Caco-2 (cell line): ENCODE data around the gene SMIM27. TPM values are rescaled to one million over a fixed set of nuclear protein-coding genes. Genes with fewer than 3 reads are reported as not detected.
A peak's percentile ranks its signal among the peaks of the same experiment; 100 is the strongest.
"Not testable (repeated sequence)": the region's sequence is repeated elsewhere in the genome, so short reads cannot be mapped to it uniquely, and the experiment has no call there.

Experiments used
- BruUV-seq: library from RNA; stranded (reverse); fragments of 400-500 nt; replicated peaks from 2 replicates; lab custom pipeline; 2021; lab: Mats Ljungman, UMichigan
- CTCF ChIA-PET: fragments of 300-600 bp; sonication (Branson Sonifier 250); formaldehyde crosslinking; loops from one replicate; lab custom pipeline; 2022; ENCODE audit warnings: antibody characterized with exemption; lab: Charles Lee
- POLR2A ChIA-PET: fragments of 300-600 bp; sonication (Branson Sonifier 250); formaldehyde crosslinking; loops from one replicate; lab custom pipeline; 2022; ENCODE audit warnings: antibody characterized with exemption; lab: Charles Lee
- DNase-seq, 2 experiments: peaks; one replicate each; pipeline versions ENCODE4 v3.0.0 to v3.0.0-alpha.2; 2020 to 2022
- H3K27me3 ChIP-seq: replicated peaks from 2 replicates; pipeline ENCODE4 v1.6.0; 2011; ENCODE audit warnings: low read length; ENCODE audit not compliant: control insufficient read depth, insufficient read depth
- H3K36me3 ChIP-seq: 2 replicates; pipeline ENCODE4 v1.5.1; 2011; ENCODE audit warnings: low read length; ENCODE audit not compliant: control insufficient read depth, insufficient read depth
- H3K4me1 ChIP-seq: fragments of 250-450 bp; sonication (Bioruptor Pico); 2 replicates; pipeline ENCODE4 v1.5.1; 2020; ENCODE audit warnings: mild to moderate bottlenecking
- H3K4me3 ChIP-seq: 2 replicates; pipeline ENCODE4 v1.5.1; 2011; ENCODE audit warnings: low read depth, mild to moderate bottlenecking, control low read depth, low read length
- H3K9me3 ChIP-seq: fragments of 250-450 bp; sonication (Bioruptor Pico); 2 replicates; pipeline ENCODE4 v1.5.1; 2020; ENCODE audit warnings: mild to moderate bottlenecking, moderate library complexity
- H3K27ac Mint-ChIP-seq: one replicate; pipeline ENCODE4 v1.8.0; 2022; ENCODE audit warnings: mixed read lengths; ENCODE audit not compliant: unreplicated experiment
- H3K27me3 Mint-ChIP-seq: one replicate; pipeline ENCODE4 v1.8.0; 2022; ENCODE audit warnings: mixed read lengths; ENCODE audit not compliant: insufficient read depth, unreplicated experiment
- H3K36me3 Mint-ChIP-seq: one replicate; pipeline ENCODE4 v1.8.0; 2022; ENCODE audit warnings: mild to moderate bottlenecking, mixed read lengths; ENCODE audit not compliant: insufficient read depth, unreplicated experiment
- H3K4me1 Mint-ChIP-seq: one replicate; pipeline ENCODE4 v1.8.0; 2022; ENCODE audit warnings: low read depth, mixed read lengths; ENCODE audit not compliant: unreplicated experiment
- H3K4me3 Mint-ChIP-seq: one replicate; pipeline ENCODE4 v1.8.0; 2022; ENCODE audit warnings: mild to moderate bottlenecking, moderate library complexity, mixed read lengths; ENCODE audit not compliant: unreplicated experiment
- H3K9me3 Mint-ChIP-seq: one replicate; pipeline ENCODE4 v1.8.0; 2022; ENCODE audit warnings: mixed read lengths; ENCODE audit not compliant: unreplicated experiment
- intact Hi-C: fragments of 100-400 bp; cut with micrococcal nuclease; formaldehyde crosslinking; loops from one replicate; pipeline ENCODE4 v1.10.0; 2022; ENCODE audit not compliant: unreplicated experiment
- total RNA-seq: library from RNA; stranded (reverse); gene quantifications from 2 replicates; pipeline ENCODE4 v1.2.3, GENCODE V29; 2022
- TF ChIP-seq, protein P1 (sequence below), 2 experiments: fragments of 200-600 bp in 1 of 2; IDR thresholded peaks; 1 replicate in 1 of 2; 2 replicates in 1 of 2; pipeline versions ENCODE4 v1.5.1 to v1.8.0; 2011 to 2022; ENCODE audit warnings: antibody characterized with exemption in 1 of 2, control low read depth in 1 of 2, inconsistent platforms in 1 of 2, low read depth in 1 of 2, low read length in 1 of 2, mild to moderate bottlenecking in 1 of 2, moderate library complexity in 1 of 2; ENCODE audit not compliant: insufficient read depth in 1 of 2, severe bottlenecking in 1 of 2, unreplicated experiment in 1 of 2

The SMIM27 gene
- total RNA-seq, 1 experiment from 2014 or later: 5.3 TPM

DNA sequence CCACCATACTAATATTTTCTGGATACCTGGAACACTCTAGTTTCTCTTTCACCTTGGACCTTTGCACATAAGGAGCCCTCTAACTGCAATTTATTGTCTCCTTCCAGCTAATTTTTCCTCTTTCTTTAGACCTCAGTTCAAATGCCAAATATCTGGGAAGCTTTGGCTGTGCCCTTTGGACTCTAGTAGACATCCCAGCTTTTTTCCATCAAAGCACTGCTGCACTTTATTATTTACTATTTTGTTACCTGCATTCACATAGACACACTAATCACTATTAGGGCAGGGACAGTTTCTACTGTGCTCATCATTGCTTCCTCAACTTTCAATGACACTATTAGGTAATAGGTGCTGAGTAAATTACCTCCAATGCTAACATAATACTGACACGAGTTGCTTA is 28.2 kb upstream of the SMIM27 start:
- no peak for DNase-seq
- Histone ChIP-seq H3K9me3 (peaks cover 5% of the 10 kb centered on the region; the same call in 1 of the 2 replicates), H3K4me1 (peaks cover 19% of the 10 kb centered on the region), H3K27me3 (no peaks in the 10 kb centered on the region), H3K36me3 (no peaks in the 10 kb centered on the region), H3K4me3 (no peak overlapping the region)
- ChIA-PET CTCF (no interaction called here), POLR2A (no interaction called here)
- no peaks in the 10 kb centered on the region for H3K9me3 Mint-ChIP-seq
- H3K4me3 Mint-ChIP-seq: peak overlapping the region; percentile 4
- peaks cover 28% of the 10 kb centered on the region for H3K4me1 Mint-ChIP-seq
- intact Hi-C loops: no loop called here
- TF ChIP-seq, protein P1, sequence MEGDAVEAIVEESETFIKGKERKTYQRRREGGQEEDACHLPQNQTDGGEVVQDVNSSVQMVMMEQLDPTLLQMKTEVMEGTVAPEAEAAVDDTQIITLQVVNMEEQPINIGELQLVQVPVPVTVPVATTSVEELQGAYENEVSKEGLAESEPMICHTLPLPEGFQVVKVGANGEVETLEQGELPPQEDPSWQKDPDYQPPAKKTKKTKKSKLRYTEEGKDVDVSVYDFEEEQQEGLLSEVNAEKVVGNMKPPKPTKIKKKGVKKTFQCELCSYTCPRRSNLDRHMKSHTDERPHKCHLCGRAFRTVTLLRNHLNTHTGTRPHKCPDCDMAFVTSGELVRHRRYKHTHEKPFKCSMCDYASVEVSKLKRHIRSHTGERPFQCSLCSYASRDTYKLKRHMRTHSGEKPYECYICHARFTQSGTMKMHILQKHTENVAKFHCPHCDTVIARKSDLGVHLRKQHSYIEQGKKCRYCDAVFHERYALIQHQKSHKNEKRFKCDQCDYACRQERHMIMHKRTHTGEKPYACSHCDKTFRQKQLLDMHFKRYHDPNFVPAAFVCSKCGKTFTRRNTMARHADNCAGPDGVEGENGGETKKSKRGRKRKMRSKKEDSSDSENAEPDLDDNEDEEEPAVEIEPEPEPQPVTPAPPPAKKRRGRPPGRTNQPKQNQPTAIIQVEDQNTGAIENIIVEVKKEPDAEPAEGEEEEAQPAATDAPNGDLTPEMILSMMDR (IDR thresholded peaks at IDR 0.05; ENCODE audit: insufficient read depth in 1 of 2, low read depth in 1 of 2, low read length in 1 of 2, severe bottlenecking in 1 of 2, unreplicated experiment in 1 of 2): no peak
- no peaks in the 10 kb centered on the region for H3K27me3 Mint-ChIP-seq
- peaks cover 15% of the 10 kb centered on the region for H3K36me3 Mint-ChIP-seq
- H3K27ac Mint-ChIP-seq: no peak overlapping the region
- no TSS peak for BruUV-seq

DNA sequence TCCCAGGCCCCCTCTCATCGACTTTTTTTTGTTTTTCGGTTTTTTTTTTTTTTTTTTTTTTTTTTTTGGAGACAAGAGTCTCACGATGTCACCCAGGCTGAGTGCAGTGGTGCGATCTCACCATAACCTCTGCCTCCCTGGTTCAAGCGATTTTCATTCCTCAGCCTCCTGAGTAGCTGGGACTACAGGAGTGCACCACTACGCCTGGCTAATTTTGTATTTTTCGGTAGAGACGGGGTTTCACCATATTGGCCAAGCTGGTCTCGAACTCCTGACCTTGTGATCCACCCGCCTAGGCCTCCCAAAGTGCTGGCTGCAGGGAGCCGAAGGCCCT is 27.6 kb upstream of the SMIM27 start:
- H3K27ac Mint-ChIP-seq, H3K27me3 Mint-ChIP-seq, intact Hi-C loops, H3K9me3 Mint-ChIP-seq, H3K36me3 ChIP-seq, BruUV-seq, H3K9me3 ChIP-seq, H3K27me3 ChIP-seq, DNase-seq: not testable (repeated sequence)
- Histone ChIP-seq H3K4me1 (peaks cover 19% of the 10 kb centered on the region), H3K4me3 (peak overlapping the region; percentile 52)
- Mint-ChIP-seq H3K4me1 (peaks cover 28% of the 10 kb centered on the region), H3K4me3 (peak overlapping the region; percentile 73), H3K36me3 (peaks cover 15% of the 10 kb centered on the region)
- CTCF ChIA-PET: interaction anchor here (2.3 to 3.8 kb wide), 2 partner anchors 26 to 146 kb away, joined by 18 to 115 read pairs; no protein-coding TSS in a partner anchor
- POLR2A ChIA-PET: interaction anchor here (2.4 kb wide), 1 partner anchor 140 kb away, joined by 9 read pairs; the partner anchor contains the start of gene ACO1

DNA sequence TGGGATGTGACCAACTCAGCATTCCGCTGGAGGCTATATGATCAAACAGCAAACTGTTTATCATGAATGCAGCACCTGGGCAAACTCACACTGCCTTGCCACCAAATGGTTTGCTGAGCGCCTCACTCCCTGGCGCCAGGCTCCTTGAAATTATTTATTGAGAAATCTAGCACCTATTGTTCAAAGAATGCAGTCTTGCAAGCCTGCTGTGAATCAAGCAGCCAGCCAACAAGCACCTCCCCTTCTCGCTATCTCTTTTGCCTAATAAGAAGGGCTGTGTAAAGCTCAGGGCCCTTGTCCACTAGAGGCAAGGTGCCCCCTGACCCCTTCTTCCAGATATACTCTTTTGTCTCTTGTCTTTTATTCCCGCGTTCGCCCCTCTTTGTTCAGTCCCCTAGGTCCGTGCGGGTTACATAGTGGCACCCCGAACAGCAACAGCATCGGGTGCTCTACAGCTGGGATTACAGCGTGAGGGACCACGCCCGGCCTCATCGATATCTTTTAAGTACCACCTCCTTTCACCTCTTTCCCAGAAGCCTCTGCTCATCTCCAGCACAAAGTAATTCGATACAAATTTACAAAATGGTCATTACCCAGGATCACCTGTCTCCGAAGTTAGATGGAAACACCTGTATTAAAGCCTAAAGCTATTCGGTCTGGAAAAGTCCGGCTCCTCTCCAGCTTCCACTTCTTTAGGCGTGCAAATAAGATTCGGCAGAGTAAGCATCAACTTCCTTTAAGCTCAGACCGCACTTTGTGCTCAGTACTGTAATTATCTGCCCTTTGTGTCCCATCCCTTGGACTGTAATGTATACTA is 27.0 kb upstream of the SMIM27 start:
- DNase-seq: peak; percentile 44 to 51
- Mint-ChIP-seq H3K9me3 (no peaks in the 10 kb centered on the region), H3K36me3 (peaks cover 15% of the 10 kb centered on the region), H3K4me1 (peaks cover 28% of the 10 kb centered on the region), H3K27me3 (no peaks in the 10 kb centered on the region), H3K27ac (peak overlapping the region; percentile 59), H3K4me3 (peak overlapping the region; percentile 73)
- ChIA-PET POLR2A (interaction anchor here (0.8 to 2.4 kb wide), 4 partner anchors 27 to 146 kb away, joined by 3 to 9 read pairs (median 6); partner anchors contain the start of genes ACO1, SMIM27 and TOPORS), CTCF (interaction anchor here (1.9 to 3.8 kb wide), 4 partner anchors 25 to 147 kb away, joined by 10 to 115 read pairs (median 18); partner anchors contain the start of gene NDUFB6)
- TF ChIP-seq, protein P1 (IDR thresholded peaks at IDR 0.05; ENCODE audit: insufficient read depth in 1 of 2, low read depth in 1 of 2, low read length in 1 of 2, severe bottlenecking in 1 of 2, unreplicated experiment in 1 of 2): no peak
- H3K27me3 ChIP-seq: no peaks in the 10 kb centered on the region
- intact Hi-C loops: loop anchor here (5.0 kb wide), 1 partner anchor 33 kb away; no protein-coding TSS in a partner anchor
- BruUV-seq: TSS peak; percentile 75
- H3K36me3 ChIP-seq: no peaks in the 10 kb centered on the region
- peaks cover 19% of the 10 kb centered on the region for H3K4me1 ChIP-seq
- no peaks in the 10 kb centered on the region; the same call in 1 of the 2 replicates for H3K9me3 ChIP-seq
- H3K4me3 ChIP-seq: peak overlapping the region; percentile 52
